GM10266 (cell line): ENCODE data around the gene POU6F2.

ENCODE experiments used
- DNase-seq: peaks from one replicate; pipeline ENCODE4 v3.0.0; 2012; ENCODE audit errors: extremely low spot score
- TF ChIP-seq, protein P1 (sequence below): IDR thresholded peaks from 2 replicates; pipeline ENCODE4 v1.5.1; 2012; ENCODE audit warnings: mild to moderate bottlenecking, low read depth; ENCODE audit not compliant: control insufficient read depth, insufficient read depth; ENCODE audit errors: missing control alignments

Gene POU6F2

DNA sequence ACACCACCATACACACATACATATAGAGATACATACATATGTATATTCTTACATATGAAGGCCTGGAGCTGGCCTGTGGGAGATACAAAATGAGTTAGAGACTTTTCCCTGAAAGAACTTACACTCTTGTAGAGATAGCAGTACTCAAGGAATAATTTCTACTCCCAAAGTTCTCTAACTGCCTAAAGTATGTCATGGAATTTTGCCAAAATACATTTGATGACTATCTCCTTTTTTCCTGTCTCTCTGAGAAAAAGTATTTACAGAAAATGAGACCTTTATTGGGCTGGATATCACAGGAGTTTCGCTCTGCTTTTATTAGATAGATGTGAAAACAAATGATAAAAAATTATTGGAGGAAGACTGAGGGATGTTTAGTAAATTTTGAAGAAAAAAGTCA lies 220.1 kb downstream of the POU6F2 start:
- no peak for DNase-seq
- TF ChIP-seq, protein P1, sequence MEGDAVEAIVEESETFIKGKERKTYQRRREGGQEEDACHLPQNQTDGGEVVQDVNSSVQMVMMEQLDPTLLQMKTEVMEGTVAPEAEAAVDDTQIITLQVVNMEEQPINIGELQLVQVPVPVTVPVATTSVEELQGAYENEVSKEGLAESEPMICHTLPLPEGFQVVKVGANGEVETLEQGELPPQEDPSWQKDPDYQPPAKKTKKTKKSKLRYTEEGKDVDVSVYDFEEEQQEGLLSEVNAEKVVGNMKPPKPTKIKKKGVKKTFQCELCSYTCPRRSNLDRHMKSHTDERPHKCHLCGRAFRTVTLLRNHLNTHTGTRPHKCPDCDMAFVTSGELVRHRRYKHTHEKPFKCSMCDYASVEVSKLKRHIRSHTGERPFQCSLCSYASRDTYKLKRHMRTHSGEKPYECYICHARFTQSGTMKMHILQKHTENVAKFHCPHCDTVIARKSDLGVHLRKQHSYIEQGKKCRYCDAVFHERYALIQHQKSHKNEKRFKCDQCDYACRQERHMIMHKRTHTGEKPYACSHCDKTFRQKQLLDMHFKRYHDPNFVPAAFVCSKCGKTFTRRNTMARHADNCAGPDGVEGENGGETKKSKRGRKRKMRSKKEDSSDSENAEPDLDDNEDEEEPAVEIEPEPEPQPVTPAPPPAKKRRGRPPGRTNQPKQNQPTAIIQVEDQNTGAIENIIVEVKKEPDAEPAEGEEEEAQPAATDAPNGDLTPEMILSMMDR, result no peak

DNA sequence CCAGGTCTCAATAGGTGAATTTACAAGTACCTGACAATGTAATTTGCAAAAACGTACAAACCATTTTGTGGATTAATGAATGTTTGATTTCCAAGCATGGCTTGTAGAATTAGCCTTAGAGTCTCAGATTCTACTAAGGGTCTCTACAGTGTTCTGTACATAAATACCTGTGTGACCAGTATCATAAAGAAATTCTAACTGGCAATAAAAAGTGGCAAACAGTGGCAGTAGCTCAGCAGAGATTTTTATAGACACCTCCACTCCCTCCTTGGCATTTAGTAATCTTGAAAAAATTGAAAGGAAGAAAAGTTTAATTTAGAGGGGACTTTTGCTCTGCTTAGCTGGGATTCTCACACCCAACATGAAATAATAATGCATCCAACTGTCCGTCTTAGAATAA lies 220.8 kb downstream of the POU6F2 start:
- DNase-seq, result no peak
- TF ChIP-seq, protein P1, result no peak

DNA sequence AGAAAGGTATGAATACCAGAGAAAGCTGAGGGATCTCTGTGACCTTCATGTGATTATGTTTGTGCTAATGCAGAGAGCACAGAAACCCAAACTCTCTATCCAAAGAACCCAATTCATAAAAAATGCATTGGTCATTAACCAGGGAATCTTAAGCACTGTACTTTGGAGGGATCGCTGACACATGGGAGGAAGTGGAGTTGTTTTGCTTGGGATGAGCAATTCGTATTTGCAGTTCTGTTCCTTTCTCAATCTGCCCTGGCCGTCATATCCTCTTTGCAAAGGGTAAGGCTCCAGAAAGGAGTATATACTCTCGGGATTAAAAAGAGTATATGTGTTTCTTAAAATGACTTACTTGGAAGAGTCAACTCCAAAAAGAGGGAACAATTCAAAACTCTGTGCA lies 221.3 kb downstream of the POU6F2 start:
- DNase-seq, result no peak
- TF ChIP-seq, protein P1, result no peak

DNA sequence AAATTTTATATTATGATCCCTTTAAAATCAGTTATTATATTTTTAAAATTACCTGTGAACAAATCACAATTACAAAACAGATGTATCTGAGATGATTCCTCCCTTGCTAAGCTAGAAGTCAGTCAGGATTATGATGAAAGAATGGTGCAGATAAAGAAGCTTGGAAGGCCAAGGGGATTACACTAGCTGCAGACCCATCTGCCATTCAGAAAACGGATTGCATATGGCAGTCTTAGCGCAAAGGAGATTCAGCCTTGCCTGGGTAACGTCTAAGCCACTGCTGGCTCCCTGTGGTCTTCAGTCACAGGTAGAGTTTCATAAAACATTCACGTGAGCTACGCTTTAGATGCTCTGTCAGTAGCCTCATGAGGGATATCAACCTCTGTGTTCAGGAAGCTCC lies 222.2 kb downstream of the POU6F2 start:
- TF ChIP-seq, protein P1, result no peak
- no peak for DNase-seq

DNA sequence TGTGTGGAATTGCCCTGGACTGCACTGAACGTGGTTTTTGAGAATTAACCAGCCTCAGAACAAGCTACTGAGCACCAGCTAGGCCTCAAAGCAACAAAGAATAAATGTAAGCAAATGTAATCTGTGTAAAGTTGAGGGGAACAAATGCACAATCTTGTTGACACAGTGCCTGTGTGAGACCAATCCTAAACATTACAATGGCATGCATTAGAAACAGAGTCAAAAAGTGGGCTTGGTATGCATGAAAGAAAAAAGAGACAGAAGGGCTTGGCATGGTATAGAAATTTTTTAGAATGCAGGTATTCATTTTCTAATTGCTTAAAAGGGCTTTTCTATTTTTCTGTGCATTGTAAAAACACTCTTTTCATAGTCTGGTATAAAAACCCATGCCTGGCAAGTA lies 224.3 kb downstream of the POU6F2 start:
- TF ChIP-seq, protein P1, result no peak
- no peak for DNase-seq

DNA sequence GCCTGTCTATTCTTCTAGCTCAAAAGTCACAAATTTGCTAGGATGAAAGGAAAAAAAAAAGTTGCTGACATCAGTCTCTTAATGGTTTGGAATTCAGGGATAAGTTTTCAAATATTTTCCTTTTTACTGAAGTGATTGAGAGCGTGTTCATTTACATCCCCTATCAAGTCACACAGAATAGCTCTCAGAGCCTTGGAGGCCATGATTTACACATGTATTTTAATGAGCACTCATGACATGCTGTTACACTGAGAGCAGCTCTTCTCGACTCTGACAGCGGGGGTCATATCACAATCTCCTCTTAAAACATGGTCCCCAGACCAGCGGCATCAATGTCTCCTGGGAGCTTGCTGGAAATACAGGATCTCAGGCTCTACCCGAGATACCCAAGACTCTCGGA lies 232.7 kb downstream of the POU6F2 start:
- no peak for DNase-seq
- TF ChIP-seq, protein P1, result no peak

DNA sequence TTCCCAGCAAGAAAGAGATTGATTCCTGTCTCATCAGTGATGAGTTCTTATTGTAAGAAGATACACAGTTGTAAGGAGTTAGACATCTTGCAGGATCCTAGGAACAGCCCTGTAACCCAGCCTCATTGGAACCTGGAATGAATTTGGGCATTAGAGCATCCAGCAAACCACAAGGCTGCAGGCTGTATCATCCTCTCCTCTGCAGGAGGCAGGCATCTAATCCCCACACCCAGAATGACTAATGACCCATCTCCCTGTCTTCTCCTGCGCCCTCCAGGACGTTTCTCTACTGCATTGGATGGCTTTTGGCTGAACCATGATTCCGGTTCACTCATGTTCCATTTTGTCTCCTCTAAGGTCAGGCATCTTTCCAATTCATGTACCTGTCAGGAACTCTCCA lies 233.9 kb downstream of the POU6F2 start:
- no peak for DNase-seq
- TF ChIP-seq, protein P1, result no peak

DNA sequence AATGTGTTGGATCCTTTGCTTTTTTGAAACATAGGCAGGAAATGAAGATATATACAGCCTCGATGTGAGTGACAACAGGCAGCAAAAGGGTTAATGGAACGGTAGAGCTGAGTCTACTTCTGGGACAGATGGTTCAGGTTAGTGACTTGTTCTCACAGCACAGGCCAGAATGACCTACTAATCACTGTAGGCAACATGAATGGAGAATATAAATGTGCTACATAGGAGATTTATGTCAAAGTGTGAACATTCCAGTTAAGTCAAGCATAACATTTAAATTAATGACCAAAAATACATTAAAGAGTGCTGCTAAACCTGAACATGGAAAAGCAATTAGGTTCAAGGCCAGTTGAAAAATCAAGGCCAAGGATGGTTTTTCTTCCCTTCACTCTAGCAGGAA lies 235.2 kb downstream of the POU6F2 start:
- TF ChIP-seq, protein P1, result no peak
- no peak for DNase-seq
